ENCODE measurements around the gene CD9. TPM values are rescaled to one million over a fixed set of nuclear protein-coding genes. Genes with fewer than 3 reads are reported as not detected.

Gene CD9
- total and polyA plus RNA-seq, 2 donors (not counting 1 experiment from before 2014, with no cell fraction given), result 7.2 to 12.8 TPM

Small RNAs within 50 kb of the gene (small RNA-seq; reads per million reads assigned to genes)
- gene ATP5MFP5 (ENCODE audit: insufficient read length, low read depth, low replicate concordance) (not detected), gene RF00019 (ENCODE audit: insufficient read length, low read depth, low replicate concordance) (not detected)

Other genes with a start within 250 kb of the CD9 start
- gene VWF, start 75.7 kb upstream of the CD9 start, total RNA-seq, result not detected in 2 replicates
- gene VWF, start 75.7 kb upstream of the CD9 start, polyA plus RNA-seq, result 0.03 TPM in 1 of 2 replicates, not detected in the other
- gene PLEKHG6, start 110.3 kb downstream of the CD9 start, total RNA-seq, result not detected in 2 replicates
- not detected in 2 replicates for gene PLEKHG6, start 110.3 kb downstream of the CD9 start, polyA plus RNA-seq
- 0.59 and 0.75 TPM in 2 replicates for gene TNFRSF1A, start 141.7 kb downstream of the CD9 start, total RNA-seq
- 1.2 and 1.6 TPM in 2 replicates for gene TNFRSF1A, start 141.7 kb downstream of the CD9 start, polyA plus RNA-seq
- gene SCNN1A, start 175.2 kb downstream of the CD9 start, total RNA-seq, result 0.20 TPM in 1 of 2 replicates, not detected in the other
- gene SCNN1A, start 175.2 kb downstream of the CD9 start, polyA plus RNA-seq, result not detected in 2 replicates
- gene LTBR, start 183.8 kb downstream of the CD9 start, total RNA-seq, result 1.2 TPM in 1 of 2 replicates, not detected in the other
- gene LTBR, start 183.8 kb downstream of the CD9 start, polyA plus RNA-seq, result 0.63 and 1.1 TPM in 2 replicates
- gene CD27, start 244.6 kb downstream of the CD9 start, total RNA-seq, result 116 TPM in 2 replicates
- gene CD27, start 244.6 kb downstream of the CD9 start, polyA plus RNA-seq, result 34.0 and 102 TPM in 2 replicates

All from B cell (primary cell).